HepG2 (cell line): ENCODE data around the gene TBC1D22A.

Experiments used
- ELK4 ChIP-seq: sonication (generic); formaldehyde crosslinking; IDR thresholded peaks from 2 replicates; pipeline ENCODE4 v1.9.0; 2021; ENCODE audit warnings: missing genetic modification reagents, borderline replicate concordance
- JUN ChIP-seq: sonication (generic); formaldehyde crosslinking; IDR thresholded peaks from 2 replicates; pipeline ENCODE4 v1.4.0; 2020; ENCODE audit warnings: mild to moderate bottlenecking, missing genetic modification reagents
- MAFF ChIP-seq: IDR thresholded peaks from 2 replicates; pipeline ENCODE4 v1.6.1; 2011; ENCODE audit warnings: low read depth, low read length, improper control_type of control experiment
- MAX ChIP-seq: IDR thresholded peaks from 2 replicates; pipeline ENCODE4 v1.6.1; 2012; ENCODE audit warnings: inconsistent platforms
- REST ChIP-seq, 2 experiments: IDR thresholded peaks; 2 replicates each; pipeline ENCODE4 v1.6.1; 2011 to 2012; ENCODE audit warnings: low read length in 2 of 2, borderline replicate concordance in 1 of 2, low read depth in 1 of 2, mild to moderate bottlenecking in 1 of 2, moderate library complexity in 1 of 2
- ZNF747 ChIP-seq: sonication (generic); formaldehyde crosslinking; IDR thresholded peaks from 2 replicates; pipeline ENCODE4 v1.8.1; 2023; ENCODE audit warnings: missing genetic modification reagents, mild to moderate bottlenecking, borderline replicate concordance
- ZSCAN30 ChIP-seq: sonication (generic); formaldehyde crosslinking; IDR thresholded peaks from 2 replicates; pipeline ENCODE4 v1.5.0; 2020; ENCODE audit warnings: mild to moderate bottlenecking, missing genetic modification reagents

- TF ChIP-seq ELK4 (CRISPR knock-in tag): no peak
- no peak for TF ChIP-seq ZSCAN30
- TF ChIP-seq JUN (CRISPR knock-in tag): no peak
- TF ChIP-seq MAX: no peak
- TF ChIP-seq REST (IDR thresholded peaks at IDR 0.05; ENCODE audit: borderline replicate concordance in 1 of 2, low read depth in 1 of 2, low read length in 2 of 2): no peak
- TF ChIP-seq MAFF: no peak
- TF ChIP-seq ZNF747 (CRISPR knock-in tag): no peak
These were observed 252.3 kb downstream of the TBC1D22A start for GRCh38 chr22:47014636-47015345.
